ENCODE results near the gene FRMPD3.

DNA sequence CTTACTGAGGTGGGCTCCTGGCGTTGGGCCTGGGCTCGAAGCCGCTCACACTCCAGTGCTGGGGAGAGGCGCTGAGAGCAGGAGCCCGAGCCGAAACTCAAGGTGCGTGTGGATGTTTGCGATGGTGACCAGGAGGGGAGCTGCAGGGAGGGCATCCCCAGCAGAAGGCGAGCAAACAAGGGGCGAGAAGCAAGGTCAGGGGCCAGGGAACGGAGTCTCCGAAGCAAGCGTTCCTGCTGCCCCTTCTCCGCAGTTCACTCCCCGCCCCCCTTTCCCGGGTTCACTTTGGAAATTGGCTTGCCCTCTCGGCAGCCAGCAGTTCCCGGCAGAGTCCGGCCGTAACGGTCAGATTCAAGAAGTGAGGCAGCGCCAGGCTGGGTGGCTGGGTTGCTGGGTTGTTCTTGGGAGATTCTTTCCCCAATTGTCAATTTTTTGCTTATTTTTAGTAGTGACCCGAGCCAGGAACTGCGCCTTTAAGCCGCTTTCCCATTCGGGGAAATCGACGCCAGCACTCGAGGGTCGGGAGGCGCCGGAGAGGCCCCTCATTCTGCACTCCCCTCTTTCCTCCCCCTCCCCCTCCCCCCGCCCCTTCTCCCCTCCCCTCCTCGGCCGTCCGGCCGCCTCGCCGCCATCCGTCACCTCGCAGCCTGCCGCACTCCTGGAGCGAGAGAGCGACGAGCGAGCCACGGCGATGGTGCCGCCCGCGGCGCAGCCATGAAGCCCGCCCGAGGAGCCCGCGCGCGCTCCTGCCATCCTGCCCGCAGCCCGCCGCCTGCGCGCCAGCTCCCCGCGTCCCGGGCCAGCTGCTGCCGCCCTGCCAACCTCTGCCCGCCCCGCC, at the start of gene FRMPD3:
- TF ChIP-seq CTCF (IDR thresholded peaks at IDR 0.05; ENCODE audit: insufficient read depth, low read length), result no peak
- TF ChIP-seq POLR2AphosphoS5 (IDR thresholded peaks at IDR 0.05; ENCODE audit: low read depth), result no peak
- TF ChIP-seq REST (IDR thresholded peaks at IDR 0.05; ENCODE audit: insufficient replicate concordance, low read depth), result no peak
